ENCODE data around the gene LRRC3B. TPM values are rescaled to one million over a fixed set of nuclear protein-coding genes. Genes with fewer than 3 reads are reported as not detected.
"Not testable (repeated sequence)": the region's sequence is repeated elsewhere in the genome, so short reads cannot be mapped to it uniquely, and the experiment has no call there.

LRRC3B gene, protein sequence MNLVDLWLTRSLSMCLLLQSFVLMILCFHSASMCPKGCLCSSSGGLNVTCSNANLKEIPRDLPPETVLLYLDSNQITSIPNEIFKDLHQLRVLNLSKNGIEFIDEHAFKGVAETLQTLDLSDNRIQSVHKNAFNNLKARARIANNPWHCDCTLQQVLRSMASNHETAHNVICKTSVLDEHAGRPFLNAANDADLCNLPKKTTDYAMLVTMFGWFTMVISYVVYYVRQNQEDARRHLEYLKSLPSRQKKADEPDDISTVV
- 0.45 TPM for total RNA-seq

DNA sequence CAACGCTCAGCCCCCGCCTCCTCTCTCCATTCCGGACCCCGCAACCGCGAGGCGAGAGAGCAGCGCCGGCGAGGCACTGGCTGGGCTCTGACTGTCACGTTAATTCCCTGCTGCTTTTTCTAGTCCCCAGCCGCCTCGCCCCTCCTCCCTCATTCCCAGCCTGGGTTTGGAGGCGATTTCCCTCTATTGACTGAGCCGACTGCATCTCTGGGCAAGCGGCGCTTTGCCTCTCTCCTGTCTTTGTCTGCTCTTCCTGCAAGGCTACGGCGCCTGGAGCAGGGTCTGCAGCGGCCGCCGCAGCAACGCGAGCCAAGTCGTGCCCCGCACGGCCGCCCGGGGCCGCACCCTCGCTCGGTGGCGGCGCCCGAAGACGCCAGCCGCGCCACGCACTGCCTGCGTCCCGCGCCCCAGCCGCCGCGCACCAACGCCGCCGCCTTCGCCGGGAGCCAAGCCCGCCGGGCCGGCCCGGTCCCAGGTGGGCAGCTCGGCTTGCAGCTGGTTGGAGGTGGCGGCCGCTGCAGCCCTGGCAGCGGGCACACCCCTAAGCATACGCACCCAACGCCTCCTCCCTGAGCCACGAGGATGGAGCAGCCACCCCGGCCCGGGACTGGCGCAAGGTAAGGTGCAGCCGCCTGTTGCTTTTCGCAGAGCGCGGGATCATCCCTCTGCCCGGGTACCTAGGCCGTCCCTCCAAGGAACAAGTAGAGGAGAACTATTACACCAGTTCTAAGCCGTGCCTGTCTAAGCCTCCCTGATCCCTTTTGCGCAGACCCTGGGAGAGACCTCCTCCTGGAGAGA lies at the start of gene LRRC3B:
Gene LRRC3B, plus strand, starts transcription at position 152 of the 798 bp plus-strand sequence. CDS start 86,901 bp downstream, outside the sequence.
- ATAC-seq (peak; percentile 15), DNase-seq (ENCODE audit: low spot score) (no peak)

DNA sequence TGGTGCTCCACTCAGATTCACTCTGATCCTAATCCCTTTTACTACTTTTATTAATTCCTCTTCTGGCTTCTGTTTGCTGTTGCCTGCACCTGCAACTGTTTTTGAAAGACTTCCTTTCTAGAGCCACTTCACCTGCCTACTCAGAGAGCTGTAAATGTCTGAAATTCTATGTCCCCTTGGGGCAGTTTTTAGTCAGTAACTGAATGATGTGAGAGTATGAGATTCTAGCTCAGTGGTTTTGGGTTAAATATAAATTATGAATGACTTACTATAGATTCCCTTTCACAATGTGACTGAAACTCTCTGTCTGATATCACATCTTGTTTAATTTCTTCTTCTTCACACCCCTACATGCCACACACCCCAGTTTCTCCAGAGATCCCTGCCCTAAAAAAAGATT lies 47.8 kb upstream of the LRRC3B start:
- DNase-seq (ENCODE audit: low spot score) (no peak), ATAC-seq (no peak)
- intact Hi-C loops (cut with DNase I) = no loop called here

More for the DNA sequence above, at the start of gene LRRC3B:
- intact Hi-C loops (cut with DNase I) = no loop called here

DNA sequence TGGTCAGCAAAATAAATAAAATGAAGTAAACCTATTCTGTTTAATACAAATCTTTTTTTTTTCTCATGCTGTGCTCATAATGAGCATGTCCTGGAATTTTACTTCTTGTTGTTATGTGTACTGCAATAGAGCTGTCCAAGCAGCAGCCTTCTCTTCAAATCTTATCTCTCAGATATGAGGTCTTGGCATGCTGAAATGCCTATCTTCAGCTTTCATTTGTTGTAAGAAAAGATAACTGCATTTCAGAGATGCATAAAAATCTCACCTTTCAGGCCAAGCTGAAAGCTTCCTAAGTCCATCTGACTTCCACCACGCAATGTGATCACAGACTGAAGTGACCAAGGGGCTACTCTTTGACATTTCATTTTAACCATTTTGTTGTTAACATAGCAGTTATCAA lies 43.5 kb upstream of the LRRC3B start:
- no peak for ATAC-seq
- intact Hi-C loops (cut with DNase I) = no loop called here
- no peak for DNase-seq (ENCODE audit: low spot score)

DNA sequence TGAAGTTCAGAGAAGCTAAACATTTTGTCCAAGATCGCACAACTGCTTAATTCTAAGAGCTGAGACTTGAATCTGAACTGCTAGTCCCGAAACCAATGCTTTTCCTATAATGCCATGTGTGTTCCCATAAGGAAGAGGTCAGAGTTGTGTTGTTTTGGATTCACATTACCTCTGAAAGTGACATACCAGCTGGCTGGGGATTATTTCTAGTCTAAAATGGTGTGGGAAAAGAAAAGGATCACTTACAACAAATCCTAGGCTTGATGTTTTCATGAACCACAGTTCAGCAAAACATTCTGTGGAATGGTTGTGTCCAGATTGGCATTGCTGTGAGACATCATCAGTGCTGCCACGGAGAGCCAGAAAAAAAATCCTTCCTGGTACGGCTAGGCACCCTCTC lies 35.0 kb upstream of the LRRC3B start:
- ATAC-seq = no peak
- intact Hi-C loops (cut with DNase I) = no loop called here
- DNase-seq (ENCODE audit: low spot score) = no peak

DNA sequence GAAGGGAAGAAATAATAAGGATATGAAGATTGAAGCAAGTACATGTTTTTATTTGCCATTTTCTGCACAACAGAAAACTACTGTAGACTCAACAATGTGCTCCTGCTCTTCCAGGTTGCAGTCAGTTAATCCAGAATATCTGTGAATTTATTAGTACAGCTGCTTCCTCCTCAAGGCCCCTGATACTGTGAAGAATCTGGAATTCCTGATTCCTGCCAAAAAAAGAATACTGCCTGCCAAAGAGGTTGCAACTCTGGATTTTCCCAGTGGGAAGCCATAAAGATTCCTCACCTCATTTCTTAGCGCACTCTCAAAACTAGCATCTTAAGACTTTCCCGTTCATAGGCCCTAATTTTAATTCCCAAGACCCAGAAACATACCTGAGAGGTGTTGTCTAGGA lies 33.6 kb upstream of the LRRC3B start:
- intact Hi-C loops (cut with DNase I) = no loop called here
- DNase-seq (ENCODE audit: low spot score) = no peak
- no peak for ATAC-seq

DNA sequence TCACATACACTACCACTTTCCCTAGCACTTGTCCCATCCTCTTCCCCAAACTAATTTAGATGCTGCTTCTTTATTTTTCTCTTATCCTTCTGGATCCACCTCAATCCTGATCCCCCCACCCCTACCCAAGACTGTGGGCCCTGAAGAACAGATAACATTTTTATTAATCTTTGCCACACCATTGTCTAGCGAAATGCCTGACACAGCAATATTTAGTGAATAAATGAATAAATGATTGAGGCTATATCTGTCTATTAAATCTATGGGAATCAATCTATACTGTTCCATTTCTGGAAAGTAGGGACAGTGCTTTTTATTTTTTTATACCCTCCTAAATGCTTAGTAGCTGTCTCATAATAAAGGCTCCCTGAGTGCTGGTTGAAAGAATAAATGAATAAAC lies 32.9 kb upstream of the LRRC3B start:
- intact Hi-C loops (cut with DNase I) = no loop called here
- DNase-seq (ENCODE audit: low spot score) (no peak), ATAC-seq (no peak)

DNA sequence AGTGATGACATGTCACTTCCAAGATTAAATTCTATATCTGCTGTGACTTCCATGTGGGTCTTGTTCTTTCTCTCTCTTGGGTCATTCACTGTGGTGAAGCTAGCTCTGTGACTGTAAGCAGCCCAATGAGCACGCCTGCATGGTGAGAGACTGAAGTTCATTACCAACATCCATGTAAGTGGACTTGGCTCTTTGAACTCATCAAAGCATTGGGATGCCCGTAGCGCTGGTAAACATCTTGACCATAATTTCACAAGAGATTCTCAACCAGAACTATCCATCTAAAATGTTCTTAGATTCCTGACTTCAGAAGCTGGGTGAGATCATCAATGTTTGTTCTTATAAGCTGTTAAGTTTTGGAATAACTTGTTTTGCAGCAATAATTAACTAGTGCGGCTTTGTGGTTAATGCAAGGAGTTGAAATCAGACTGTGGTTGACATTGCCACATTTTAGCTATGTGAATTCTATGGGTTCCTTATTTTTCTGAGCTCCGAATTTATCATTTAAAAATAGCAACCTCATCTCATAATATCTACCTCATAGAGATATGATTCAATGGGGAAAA lies 31.6 kb upstream of the LRRC3B start:
- intact Hi-C loops (cut with DNase I) = no loop called here
- ATAC-seq (no peak), DNase-seq (ENCODE audit: low spot score) (no peak)

DNA sequence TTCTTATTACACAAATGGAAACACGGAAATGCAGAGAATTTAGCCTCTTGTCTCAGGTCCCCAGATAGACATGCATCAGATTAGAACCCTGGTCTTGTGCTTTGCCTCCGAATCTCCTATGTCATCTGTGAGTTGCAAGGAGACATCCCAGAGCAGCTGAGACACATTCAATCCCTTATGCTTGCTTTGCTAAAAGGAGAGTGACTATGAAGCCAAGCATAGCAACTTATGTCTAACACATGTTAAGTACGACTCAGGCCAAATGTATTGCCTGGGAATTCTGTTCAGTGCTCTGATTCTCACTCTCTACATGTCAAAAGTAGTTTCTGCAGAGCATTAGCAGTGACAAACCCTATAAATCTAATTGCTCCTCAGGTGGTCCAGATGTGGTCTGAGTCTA lies 30.6 kb upstream of the LRRC3B start:
- intact Hi-C loops (cut with DNase I) = no loop called here
- no peak for DNase-seq (ENCODE audit: low spot score)
- no peak for ATAC-seq

DNA sequence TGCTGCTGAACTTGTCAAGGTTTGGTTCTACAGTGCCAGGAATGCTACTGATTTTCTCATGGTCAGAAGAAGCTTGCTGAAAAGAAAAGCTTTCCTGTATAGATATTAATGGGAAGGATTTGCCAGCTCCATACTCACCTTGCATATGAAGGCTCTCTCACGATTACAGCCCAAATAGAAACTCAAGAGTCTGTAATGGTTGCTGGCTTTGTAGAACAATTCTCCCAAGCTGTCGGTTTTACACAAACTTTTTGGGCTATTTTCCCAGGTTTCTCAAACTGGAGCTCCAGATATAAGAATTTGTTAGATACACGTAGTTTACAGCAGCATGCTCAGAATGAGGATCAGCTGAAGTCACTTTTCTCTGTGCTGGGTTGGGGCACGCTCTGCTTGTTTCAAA lies 30.1 kb upstream of the LRRC3B start:
- intact Hi-C loops (cut with DNase I) = no loop called here
- no peak for ATAC-seq
- DNase-seq (ENCODE audit: low spot score) = no peak

DNA sequence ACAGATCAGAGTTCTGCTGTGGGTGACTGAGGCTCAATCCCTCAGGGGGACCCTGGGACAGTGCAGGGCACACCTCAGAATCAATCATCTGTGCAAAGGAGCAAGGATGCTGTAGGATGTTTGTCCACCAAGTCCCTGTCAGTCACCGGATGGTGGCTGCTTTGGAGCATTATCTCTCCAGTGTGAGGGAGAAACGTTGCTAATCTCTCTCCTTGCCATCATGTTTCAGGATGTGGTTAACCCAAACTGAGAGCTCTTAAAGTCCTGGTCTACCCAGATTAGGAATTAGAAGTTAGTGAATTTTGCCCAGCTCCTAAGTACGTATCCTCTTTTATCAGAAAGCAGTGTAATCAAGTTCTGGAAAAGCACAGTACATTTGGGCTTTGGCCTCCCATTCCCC lies 26.2 kb upstream of the LRRC3B start:
- DNase-seq (ENCODE audit: low spot score) (no peak), ATAC-seq (no peak)
- intact Hi-C loops (cut with DNase I) = no loop called here

DNA sequence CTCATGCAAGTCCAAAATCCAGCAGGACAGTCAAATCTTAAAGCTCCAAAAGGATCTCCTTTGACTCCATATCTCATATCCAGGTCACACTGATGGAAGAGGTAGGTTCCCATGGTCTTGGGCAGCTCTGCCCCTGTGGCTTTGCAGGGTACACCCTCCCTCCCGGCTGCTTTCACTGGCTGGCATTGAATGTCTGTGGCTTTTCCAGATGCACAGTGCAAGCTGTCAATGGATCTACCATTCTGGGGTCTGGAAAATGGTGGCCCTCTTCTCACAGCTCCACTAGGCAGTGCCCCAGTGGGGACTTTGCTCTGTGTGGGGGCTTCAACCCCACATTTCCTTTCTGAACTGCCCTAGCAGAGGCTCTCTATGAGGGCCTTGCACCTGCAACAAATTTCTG lies 19.3 kb upstream of the LRRC3B start:
- DNase-seq (ENCODE audit: low spot score); ATAC-seq; intact Hi-C loops (cut with DNase I): not testable (repeated sequence)

DNA sequence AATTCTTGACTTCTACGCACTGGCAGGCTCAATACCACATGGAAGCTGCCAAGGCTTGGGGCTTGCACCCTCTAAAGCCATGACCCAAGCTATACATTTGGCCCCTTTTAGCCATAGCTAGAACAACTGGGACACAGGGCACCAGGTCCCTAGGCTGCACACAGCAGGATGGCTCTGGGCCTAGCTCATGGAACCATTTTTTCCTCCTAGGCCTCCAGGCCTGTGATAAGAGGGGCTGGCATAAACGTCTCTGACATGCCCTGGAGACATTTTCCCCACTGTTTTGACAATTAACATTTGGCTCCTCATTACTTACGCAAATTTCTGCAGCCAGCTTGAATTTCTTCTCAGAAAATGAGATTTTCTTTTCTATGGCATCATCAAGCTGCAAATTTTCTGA lies 18.8 kb upstream of the LRRC3B start:
- intact Hi-C loops (cut with DNase I); DNase-seq (ENCODE audit: low spot score); ATAC-seq: not testable (repeated sequence)

DNA sequence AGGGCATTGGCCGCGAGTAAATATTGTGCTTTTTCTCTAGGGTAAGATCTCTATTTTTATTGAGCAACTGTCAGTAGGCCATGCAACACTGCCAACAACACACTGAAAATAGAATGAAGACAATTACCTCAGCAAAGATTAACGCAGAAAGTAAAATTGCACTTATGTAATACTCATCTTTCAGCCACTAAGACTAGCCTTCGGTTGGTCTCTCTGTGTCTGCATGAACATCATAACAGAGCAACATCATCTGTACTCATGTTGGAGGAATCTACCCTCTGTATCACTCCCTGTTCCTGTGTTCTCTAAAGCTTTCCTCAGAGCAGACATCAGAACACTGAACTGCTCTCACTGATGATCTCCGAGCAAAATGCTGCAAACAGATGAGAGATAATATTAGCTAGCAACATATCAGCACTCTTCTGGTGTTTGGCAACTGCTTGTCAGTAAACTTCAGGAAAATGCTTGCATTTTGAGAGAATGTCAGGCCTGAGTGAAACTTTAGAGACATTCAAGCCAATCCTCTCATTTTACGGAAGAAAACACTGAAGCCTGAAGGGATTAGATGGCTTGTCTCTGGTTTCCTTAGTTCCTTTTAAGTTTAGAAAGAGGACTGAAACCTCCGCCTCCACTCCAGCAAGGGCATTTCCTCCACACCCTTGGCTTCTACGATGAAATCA lies 8.4 kb upstream of the LRRC3B start:
- intact Hi-C loops (cut with DNase I) = no loop called here
- DNase-seq (ENCODE audit: low spot score) (no peak), ATAC-seq (peak; percentile 34)

DNA sequence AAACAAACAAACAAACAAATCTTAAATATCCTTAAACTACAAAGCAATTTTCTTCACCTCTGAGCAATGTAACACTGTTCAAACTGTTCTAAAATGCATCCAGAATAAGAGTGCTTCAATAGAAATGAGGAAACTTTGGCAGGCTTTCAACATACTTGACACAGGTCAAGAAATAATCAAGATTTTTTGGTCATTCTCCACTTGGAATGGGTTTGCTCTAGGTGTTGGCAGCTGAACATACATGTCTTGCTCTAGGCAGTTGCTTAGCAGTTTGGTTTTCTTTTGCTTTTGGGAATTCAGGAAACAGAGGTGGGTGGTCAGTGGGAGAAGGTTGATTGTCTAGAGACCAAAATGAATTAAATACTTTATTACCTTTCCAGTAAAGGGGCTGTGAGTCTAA lies 1.4 kb upstream of the LRRC3B start:
- intact Hi-C loops (cut with DNase I) = no loop called here
- DNase-seq (ENCODE audit: low spot score) (no peak), ATAC-seq (no peak)

DNA sequence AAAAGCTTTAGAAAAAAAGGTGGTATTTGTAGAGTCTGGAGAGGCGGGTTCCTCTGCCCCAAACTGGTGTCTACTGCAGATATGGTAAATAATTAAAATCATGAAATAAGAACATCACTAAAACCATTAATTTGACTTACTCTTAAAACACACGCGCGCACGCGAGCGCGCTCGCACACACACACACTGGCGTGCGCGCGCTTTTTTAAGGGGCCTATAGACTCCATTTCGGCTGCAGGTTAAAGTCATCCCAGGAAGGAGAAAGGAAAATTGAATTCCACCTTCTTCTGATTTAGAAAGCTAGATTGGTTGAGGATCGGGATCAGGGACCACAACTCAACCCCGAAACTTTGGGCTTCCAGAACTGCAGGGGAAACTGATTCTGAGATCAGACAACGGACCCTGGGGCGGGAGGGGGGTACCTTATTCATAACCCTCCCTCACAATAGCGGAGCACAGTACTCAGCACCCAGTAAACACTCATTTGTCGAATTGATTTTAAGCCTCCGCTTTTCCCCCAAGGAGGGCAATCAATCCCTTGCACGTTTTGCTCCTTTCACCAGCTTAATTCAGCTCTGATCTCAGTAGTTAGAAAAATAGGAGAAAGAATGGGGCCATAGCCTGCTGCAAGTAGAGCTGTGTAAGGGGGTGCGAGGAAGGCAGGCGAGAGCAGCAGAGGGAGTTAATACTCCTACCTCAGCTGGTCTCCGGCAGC lies 509 bp upstream of the LRRC3B start:
- no peak for ATAC-seq
- intact Hi-C loops (cut with DNase I) = no loop called here
- no peak for DNase-seq (ENCODE audit: low spot score)

DNA sequence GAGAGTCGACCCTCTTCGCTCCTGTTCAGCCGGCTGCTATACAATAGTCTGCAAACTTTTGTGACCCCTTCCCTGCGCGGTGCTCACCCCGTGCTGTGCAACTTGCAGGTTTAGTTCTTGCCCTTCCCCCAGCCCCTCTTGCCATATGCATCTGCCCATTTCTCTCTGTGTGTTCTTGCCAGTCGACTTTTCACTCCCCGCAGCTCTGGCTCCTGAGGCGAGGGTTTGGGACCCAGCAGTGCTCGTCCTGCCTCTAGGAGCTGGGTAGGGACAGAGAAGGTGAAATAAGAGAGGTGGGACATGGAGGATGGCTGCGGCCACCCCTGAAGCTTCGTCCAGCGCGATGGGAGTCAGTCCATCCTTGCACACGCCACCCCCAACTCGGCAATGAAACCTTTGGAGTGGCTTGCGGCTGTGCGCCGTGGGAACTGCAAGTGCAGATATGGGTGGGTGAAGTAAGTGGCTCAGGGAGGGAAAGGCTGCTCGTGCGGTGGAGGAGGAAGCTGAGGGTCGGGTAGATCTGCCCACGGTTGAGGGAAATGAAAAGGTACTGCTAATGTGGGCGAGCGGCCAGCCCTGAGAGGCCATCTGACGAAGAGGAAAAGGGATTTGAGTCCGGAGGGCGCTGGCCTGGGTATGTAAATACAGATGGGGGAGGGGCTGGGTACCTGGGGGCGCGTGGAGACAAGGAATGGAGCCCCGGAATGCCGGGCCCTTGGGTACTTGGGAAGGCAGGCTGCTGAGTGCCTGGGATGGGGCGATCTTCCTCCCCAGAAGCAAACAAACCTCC lies 1.0 kb downstream of the LRRC3B start:
- DNase-seq (ENCODE audit: low spot score) (no peak), ATAC-seq (no peak)
- intact Hi-C loops (cut with DNase I) = no loop called here

DNA sequence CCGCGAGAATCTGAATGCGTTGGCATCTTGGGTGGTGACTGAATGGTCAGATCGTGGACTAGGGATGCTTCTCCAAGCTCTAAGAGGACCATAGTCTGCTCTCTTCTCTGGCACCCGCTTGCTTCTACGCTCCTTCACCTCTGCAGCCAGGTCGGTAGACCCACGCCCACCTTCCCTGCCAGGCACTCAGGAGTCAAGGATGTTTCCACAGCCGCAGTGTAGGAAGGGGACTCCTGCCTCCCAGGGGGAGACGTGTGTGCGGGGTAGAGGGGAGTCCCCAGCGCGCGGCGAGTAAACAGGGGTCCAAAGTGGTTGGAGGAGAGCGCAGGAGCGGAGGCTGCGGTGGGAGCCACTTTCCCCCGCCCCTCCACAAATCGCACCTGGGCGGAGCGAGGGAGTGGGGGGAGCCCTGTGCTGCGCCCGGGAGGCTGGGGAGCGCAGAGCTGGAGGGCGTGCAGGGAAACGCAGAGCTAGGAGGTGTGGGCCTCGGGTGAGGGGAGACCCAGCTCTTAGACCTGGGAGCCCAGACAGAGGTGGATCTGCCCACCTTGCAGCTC lies 1.7 kb downstream of the LRRC3B start:
- ATAC-seq (peak; percentile 30), DNase-seq (ENCODE audit: low spot score) (no peak)
- intact Hi-C loops (cut with DNase I) = no loop called here

DNA sequence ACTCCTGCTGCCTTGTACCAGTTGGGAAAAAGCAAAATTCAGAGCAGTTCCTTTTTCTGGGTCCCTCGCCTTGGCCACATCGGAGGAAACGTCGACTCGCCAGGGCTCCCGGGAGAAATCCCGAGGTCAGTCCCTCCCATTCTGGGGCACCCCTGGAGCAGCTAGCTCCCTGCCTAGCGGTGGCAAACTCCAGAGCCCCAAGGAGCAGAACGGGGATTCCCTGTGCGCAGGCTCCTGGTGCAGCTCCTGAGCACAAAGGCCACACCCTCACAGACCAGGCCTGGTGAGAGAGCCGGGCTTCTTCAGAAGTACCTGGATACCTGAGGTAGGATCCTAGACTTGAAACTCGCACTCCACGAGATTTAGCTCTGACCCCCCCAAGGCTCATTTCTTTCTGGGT lies 2.6 kb downstream of the LRRC3B start:
- DNase-seq (ENCODE audit: low spot score) (no peak), ATAC-seq (no peak)
- intact Hi-C loops (cut with DNase I) = no loop called here

All from sciatic nerve (tissue), 2 donors.